ENCODE results near the gene FLOT1. TPM values are rescaled to one million over a fixed set of nuclear protein-coding genes. Genes with fewer than 3 reads are reported as not detected.

FLOT1 gene
- total RNA-seq, 1 experiment from 2014 or later: 111 TPM

DNA sequence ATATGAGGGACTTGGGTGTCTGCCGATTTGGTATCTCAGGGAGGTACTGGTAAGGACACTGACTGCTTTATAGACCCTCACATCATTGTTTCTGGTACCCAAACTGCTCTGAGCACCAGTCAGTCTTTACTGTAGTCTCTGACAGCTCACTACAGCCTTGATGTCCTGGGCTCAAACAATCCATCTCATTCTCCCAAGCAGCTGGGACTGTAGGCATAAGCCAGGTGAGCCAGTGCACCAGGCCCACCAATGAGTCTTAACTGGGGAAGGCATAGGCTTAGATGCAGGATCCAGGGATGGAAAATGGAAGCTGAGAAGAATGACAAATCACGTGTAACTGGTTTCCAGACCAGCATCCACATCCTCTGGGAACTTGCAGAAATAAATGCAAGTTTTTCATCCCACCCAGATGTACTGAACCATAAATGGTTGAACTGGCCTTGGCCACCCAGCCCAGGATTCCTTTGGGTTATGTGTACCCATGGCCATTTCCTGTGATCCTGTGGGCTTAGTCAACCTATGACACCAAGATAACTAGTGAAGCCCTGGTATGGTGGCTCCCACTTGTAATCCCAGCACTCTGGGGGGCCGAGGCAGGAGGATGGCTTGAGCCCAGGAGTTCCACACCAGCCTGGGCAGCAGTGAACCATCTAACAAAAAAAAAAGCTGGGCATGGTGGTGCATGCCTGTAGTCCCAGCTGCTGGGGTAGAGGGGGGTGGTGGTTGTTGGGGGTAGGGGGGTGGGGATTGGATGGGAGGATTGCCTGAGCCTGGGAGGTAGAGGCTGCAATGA is 16.6 kb downstream of the FLOT1 start:
- Histone ChIP-seq H3K23ac (ENCODE audit: insufficient read length, low read depth, low read length) (no peak overlapping the region), H3K9me3 (ENCODE audit: control insufficient read depth, low read depth, low read length) (no peaks in the 10 kb centered on the region), H3K27me3 (ENCODE audit: insufficient read depth, low read length) (no peaks in the 10 kb centered on the region), H2BK5ac (ENCODE audit: insufficient read length, low read length) (no peak overlapping the region), H3K4me2 (ENCODE audit: insufficient read depth, insufficient read length, low read length) (no peak overlapping the region), H4K20me1 (ENCODE audit: control insufficient read depth, insufficient read depth, insufficient read length) (no peaks in the 10 kb centered on the region), H3K4me1 (ENCODE audit: insufficient read depth, low read length) (no peaks in the 10 kb centered on the region), H2AFZ (ENCODE audit: low read length) (no peak overlapping the region), H3K14ac (ENCODE audit: insufficient read depth, low read length) (no peak overlapping the region), H3K23me2 (ENCODE audit: insufficient read length, low read depth, low read length, poor library complexity, severe bottlenecking) (peaks cover 3% of the 10 kb centered on the region), H2BK20ac (ENCODE audit: low read depth, low read length, poor library complexity, severe bottlenecking) (no peak overlapping the region), H3K18ac (ENCODE audit: insufficient read length, low read depth, low read length) (no peak overlapping the region), H3K4ac (ENCODE audit: low read depth, low read length) (no peak overlapping the region), H2AK5ac (ENCODE audit: insufficient read length, low read length) (no peak overlapping the region), H3K9ac (ENCODE audit: extremely low read depth, insufficient read length, low read length) (no peak overlapping the region), H3K79me2 (ENCODE audit: insufficient read depth, low read length) (peaks cover 7% of the 10 kb centered on the region; the same call in 1 of the 2 replicates), H2BK120ac (ENCODE audit: low read depth, low read length, poor library complexity, severe bottlenecking) (no peak overlapping the region), H3K27ac (ENCODE audit: insufficient read length, low read depth, low read length) (no peak overlapping the region), H3K56ac (ENCODE audit: insufficient read length, low read depth, low read length) (no peak overlapping the region), H4K5ac (ENCODE audit: insufficient read length, low read depth, low read length) (no peak overlapping the region), H4K91ac (ENCODE audit: insufficient read length, low read depth, low read length) (no peak overlapping the region), H3T11ph (ENCODE audit: low read length) (no peak overlapping the region), H3K79me1 (ENCODE audit: insufficient read depth, low read depth, low read length, poor library complexity, severe bottlenecking) (no peaks in the 10 kb centered on the region), H2BK15ac (ENCODE audit: low read depth, low read length) (no peak overlapping the region), H2BK12ac (ENCODE audit: insufficient read length, low read depth, low read length) (no peak overlapping the region), H4K8ac (replicated peaks; ENCODE audit: insufficient read length, low read depth, low read length) (no peak overlapping the region)
- no CpG with 5 or more reads among the region's 3 CpGs for WGBS (ENCODE audit: extremely low coverage, insufficient read length, low lambda C conversion rate)
- Mint-ChIP-seq H3K9me3 (no peaks in the 10 kb centered on the region), H3K4me3 (peak overlapping the region in 1 of 2 experiments; percentile 60; a peak in 1 of 5 replicates), H3K27ac (peak overlapping the region in 2 of 3 experiments; percentile 61 to 95; a peak in 4 of 7 replicates), H3K27me3 (ENCODE audit: low read depth) (peaks cover 5% of the 10 kb centered on the region; the same call in 1 of the 2 replicates), H3K4me1 (peaks cover 22 to 32% of the 10 kb centered on the region in 2 experiments), H3K36me3 (ENCODE audit: insufficient read depth in 1 of 3, low read depth in 3 of 3) (peaks cover 47 to 83% (median 62%) of the 10 kb centered on the region in 3 experiments)
- TF ChIP-seq, protein P1, sequence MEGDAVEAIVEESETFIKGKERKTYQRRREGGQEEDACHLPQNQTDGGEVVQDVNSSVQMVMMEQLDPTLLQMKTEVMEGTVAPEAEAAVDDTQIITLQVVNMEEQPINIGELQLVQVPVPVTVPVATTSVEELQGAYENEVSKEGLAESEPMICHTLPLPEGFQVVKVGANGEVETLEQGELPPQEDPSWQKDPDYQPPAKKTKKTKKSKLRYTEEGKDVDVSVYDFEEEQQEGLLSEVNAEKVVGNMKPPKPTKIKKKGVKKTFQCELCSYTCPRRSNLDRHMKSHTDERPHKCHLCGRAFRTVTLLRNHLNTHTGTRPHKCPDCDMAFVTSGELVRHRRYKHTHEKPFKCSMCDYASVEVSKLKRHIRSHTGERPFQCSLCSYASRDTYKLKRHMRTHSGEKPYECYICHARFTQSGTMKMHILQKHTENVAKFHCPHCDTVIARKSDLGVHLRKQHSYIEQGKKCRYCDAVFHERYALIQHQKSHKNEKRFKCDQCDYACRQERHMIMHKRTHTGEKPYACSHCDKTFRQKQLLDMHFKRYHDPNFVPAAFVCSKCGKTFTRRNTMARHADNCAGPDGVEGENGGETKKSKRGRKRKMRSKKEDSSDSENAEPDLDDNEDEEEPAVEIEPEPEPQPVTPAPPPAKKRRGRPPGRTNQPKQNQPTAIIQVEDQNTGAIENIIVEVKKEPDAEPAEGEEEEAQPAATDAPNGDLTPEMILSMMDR (conservative IDR thresholded peaks at IDR 0.05): no peak
- peak; percentile 49 for DNase-seq

All from H9 (cell line).